ENCODE data around the gene KCNG2. TPM values are rescaled to one million over a fixed set of nuclear protein-coding genes. Genes with fewer than 3 reads are reported as not detected.

The KCNG2 gene
- total RNA-seq, 2 donors from 2014 or later = 1.5 TPM; not detected in 1

DNA sequence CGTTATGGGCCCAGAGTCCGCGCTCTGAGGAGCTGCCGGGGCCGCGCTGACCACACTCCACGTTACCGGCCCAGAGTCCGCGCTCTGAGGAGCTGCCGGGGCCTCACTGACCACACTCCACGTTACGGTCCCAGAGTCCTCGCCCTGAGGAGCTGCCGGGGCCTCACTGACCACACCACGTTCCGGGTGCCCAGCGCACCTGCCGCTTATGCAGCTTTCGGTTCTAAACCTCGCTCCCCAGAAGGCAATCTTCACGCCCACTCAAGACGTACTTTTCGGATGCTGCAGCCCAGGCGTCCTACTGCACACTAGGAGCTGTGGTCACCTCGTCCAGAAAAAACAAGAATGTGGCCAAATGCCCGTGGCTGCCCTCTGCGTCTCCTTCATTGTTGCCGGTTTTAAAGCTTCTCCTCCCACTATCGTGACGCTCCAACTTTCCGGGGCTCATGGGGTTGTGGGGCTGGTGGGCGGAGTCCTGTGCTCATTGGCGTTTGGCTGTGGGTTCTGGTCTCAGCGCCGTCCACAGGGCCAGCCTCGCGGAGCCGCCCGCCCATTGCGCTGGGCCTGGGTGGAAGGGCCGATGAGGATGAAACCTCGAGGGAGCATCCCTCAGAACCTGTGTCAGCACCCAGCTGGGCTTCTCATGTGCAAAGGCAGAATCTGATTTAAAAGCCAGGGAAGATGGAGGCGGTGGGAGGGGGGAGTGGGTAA is 11.9 kb downstream of the KCNG2 start:
- no peak for DNase-seq (ENCODE audit: low spot score)
- Histone ChIP-seq H3K27me3 (replicated peaks; ENCODE audit: insufficient read depth) (no peaks in the 10 kb centered on the region), H3K4me3 (no peak overlapping the region), H3K4me1 (ENCODE audit: control insufficient read depth in 1 of 2, low read depth in 2 of 2) (no peaks in the 10 kb centered on the region), H3K9me3 (no peaks in the 10 kb centered on the region), H3K27ac (no peak overlapping the region), H3K36me3 (no peaks in the 10 kb centered on the region)
- no peak for ATAC-seq (ENCODE audit: insufficient number of reproducible peaks, low FRiP score, low read depth)
- TF ChIP-seq, protein P1, sequence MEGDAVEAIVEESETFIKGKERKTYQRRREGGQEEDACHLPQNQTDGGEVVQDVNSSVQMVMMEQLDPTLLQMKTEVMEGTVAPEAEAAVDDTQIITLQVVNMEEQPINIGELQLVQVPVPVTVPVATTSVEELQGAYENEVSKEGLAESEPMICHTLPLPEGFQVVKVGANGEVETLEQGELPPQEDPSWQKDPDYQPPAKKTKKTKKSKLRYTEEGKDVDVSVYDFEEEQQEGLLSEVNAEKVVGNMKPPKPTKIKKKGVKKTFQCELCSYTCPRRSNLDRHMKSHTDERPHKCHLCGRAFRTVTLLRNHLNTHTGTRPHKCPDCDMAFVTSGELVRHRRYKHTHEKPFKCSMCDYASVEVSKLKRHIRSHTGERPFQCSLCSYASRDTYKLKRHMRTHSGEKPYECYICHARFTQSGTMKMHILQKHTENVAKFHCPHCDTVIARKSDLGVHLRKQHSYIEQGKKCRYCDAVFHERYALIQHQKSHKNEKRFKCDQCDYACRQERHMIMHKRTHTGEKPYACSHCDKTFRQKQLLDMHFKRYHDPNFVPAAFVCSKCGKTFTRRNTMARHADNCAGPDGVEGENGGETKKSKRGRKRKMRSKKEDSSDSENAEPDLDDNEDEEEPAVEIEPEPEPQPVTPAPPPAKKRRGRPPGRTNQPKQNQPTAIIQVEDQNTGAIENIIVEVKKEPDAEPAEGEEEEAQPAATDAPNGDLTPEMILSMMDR (IDR thresholded peaks at IDR 0.05) = no peak

DNA sequence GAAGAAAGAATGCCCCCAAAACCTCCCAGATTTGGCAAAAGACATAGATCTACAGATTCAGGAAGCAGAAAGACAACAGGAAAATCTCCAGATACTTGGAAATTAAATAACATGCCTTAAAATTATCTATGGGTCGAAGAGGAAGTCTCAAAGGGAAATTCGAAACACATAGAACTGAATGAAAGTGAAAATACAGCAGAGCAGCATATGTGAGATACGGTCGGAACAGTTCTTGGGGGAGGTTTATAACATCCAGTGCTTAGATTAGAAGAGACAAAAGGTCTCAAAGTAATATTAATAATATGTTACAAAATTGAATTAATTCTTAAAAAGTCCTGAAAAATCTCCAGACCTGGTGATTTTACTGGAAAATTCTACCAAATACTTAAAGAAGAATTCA is 14.3 kb downstream of the KCNG2 start:
- Histone ChIP-seq H3K4me3 (no peak overlapping the region), H3K9me3 (no peaks in the 10 kb centered on the region), H3K4me1 (ENCODE audit: control insufficient read depth in 1 of 2, low read depth in 2 of 2) (no peaks in the 10 kb centered on the region), H3K36me3 (no peaks in the 10 kb centered on the region), H3K27me3 (replicated peaks; ENCODE audit: insufficient read depth) (no peaks in the 10 kb centered on the region), H3K27ac (no peak overlapping the region)
- ATAC-seq (ENCODE audit: insufficient number of reproducible peaks, low FRiP score, low read depth) (no peak), DNase-seq (ENCODE audit: low spot score) (no peak)
- TF ChIP-seq, protein P1 (IDR thresholded peaks at IDR 0.05) = no peak

DNA sequence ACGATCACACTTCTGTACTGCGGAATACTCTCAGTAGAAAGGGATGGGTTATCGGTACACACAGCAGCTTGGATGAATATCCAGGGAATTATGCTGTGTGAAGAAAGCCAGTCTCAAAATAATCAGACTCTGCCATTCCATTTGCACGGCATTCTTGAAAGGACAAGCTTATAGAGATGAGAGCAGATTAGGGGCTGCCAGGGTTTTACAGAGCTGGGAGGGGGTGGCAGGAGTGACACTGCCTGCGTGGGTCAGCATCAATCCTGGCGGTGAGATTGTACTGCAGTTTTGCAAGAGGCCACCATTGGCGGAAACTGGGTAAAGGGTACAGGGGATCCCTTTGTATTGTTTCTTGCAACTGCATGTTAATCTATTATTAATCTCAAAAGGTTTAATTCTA is 16.6 kb downstream of the KCNG2 start:
- no peaks in the 10 kb centered on the region for H3K27me3 ChIP-seq (replicated peaks; ENCODE audit: insufficient read depth)
- TF ChIP-seq, protein P1 (IDR thresholded peaks at IDR 0.05) = no peak

DNA sequence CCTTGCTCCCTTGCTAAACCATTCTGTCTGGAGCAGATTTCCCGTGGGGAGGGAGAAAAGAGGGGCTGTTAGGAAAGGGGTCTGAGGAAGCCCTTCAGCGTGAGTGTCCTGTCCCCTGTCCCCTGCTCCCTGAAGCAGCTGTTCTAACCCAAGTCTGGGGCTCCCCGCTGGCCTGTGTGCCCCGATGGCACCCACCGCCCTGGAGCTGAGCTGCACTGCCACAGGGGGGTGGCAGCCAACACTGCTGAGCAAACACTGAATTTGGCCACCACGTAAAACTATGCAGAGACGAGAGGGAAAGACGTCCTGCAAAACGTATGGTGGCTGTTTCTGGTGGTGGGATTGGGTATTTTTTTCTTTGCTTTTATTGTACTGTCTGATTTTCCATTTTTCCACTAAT is 17.9 kb downstream of the KCNG2 start:
- Histone ChIP-seq H3K36me3 (no peaks in the 10 kb centered on the region), H3K27me3 (replicated peaks; ENCODE audit: insufficient read depth) (no peaks in the 10 kb centered on the region), H3K27ac (no peak overlapping the region), H3K4me3 (no peak overlapping the region), H3K4me1 (ENCODE audit: control insufficient read depth in 1 of 2, low read depth in 2 of 2) (no peaks in the 10 kb centered on the region), H3K9me3 (no peaks in the 10 kb centered on the region)
- ATAC-seq (ENCODE audit: insufficient number of reproducible peaks, low FRiP score, low read depth) = no peak
- TF ChIP-seq, protein P1 (IDR thresholded peaks at IDR 0.05) = no peak
- no peak for DNase-seq (ENCODE audit: low spot score)

More for the DNA sequence above, 16.6 kb downstream of the KCNG2 start:
- no peaks in the 10 kb centered on the region for H3K36me3 ChIP-seq
- H3K9me3 ChIP-seq = no peaks in the 10 kb centered on the region
- no peaks in the 10 kb centered on the region for H3K4me1 ChIP-seq (ENCODE audit: control insufficient read depth in 1 of 2, low read depth in 2 of 2)
- no peak overlapping the region for H3K27ac ChIP-seq
- no peak overlapping the region for H3K4me3 ChIP-seq
- ATAC-seq (ENCODE audit: insufficient number of reproducible peaks, low FRiP score, low read depth) (no peak), DNase-seq (ENCODE audit: low spot score) (no peak)

DNA sequence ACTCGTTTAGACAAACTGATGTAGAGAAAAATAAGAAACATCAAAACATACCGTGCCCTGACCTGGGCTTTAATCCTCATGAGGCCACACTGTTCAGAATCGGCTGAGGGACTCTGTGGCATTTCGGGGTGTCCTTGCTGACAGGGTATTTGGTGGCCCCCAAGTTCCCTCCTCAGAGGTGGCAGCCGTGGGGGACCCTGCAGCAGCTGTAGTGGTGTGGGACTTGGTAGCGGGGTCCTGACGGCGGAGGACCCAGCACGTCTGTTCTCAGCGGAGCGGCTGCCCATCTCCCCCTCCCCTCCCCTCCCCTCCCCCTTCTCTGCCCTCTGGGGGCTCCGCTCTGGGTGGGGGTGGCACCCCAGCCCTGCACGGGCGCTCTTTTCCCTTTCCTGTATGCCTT is 18.4 kb downstream of the KCNG2 start:
- no peaks in the 10 kb centered on the region for H3K36me3 ChIP-seq
- no peak overlapping the region for H3K4me3 ChIP-seq
- no peaks in the 10 kb centered on the region for H3K4me1 ChIP-seq (ENCODE audit: control insufficient read depth in 1 of 2, low read depth in 2 of 2)
- H3K9me3 ChIP-seq = no peaks in the 10 kb centered on the region
- no peaks in the 10 kb centered on the region for H3K27me3 ChIP-seq (replicated peaks; ENCODE audit: insufficient read depth)
- H3K27ac ChIP-seq = no peak overlapping the region
- TF ChIP-seq, protein P1 (IDR thresholded peaks at IDR 0.05) = no peak
- no peak for ATAC-seq (ENCODE audit: insufficient number of reproducible peaks, low FRiP score, low read depth)
- no peak for DNase-seq (ENCODE audit: low spot score)

Measured in thoracic aorta (tissue), 2 donors.